ENCODE results near the gene BCL11B.

- TF ChIP-seq, protein P1, sequence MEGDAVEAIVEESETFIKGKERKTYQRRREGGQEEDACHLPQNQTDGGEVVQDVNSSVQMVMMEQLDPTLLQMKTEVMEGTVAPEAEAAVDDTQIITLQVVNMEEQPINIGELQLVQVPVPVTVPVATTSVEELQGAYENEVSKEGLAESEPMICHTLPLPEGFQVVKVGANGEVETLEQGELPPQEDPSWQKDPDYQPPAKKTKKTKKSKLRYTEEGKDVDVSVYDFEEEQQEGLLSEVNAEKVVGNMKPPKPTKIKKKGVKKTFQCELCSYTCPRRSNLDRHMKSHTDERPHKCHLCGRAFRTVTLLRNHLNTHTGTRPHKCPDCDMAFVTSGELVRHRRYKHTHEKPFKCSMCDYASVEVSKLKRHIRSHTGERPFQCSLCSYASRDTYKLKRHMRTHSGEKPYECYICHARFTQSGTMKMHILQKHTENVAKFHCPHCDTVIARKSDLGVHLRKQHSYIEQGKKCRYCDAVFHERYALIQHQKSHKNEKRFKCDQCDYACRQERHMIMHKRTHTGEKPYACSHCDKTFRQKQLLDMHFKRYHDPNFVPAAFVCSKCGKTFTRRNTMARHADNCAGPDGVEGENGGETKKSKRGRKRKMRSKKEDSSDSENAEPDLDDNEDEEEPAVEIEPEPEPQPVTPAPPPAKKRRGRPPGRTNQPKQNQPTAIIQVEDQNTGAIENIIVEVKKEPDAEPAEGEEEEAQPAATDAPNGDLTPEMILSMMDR (conservative IDR thresholded peaks at IDR 0.05; ENCODE audit: low read depth, low read length) = no peak
- TF ChIP-seq EZH2 (IDR thresholded peaks at IDR 0.05; ENCODE audit: borderline replicate concordance, low read depth, low read length, poor library complexity, severe bottlenecking) = no peak
These were observed 90.8 kb downstream of the BCL11B start for GRCh38 chr14:99181241-99181640.

Measured in A673 (cell line).